Keratinocyte (primary cell): Measurements from ENCODE around the gene ZNF665. TPM values are rescaled to one million over a fixed set of nuclear protein-coding genes. Genes with fewer than 3 reads are reported as not detected.
"Not testable (repeated sequence)": the region's sequence is repeated elsewhere in the genome, so short reads cannot be mapped to it uniquely, and the experiment has no call there.

Experiments
- DNase-seq: peaks from one replicate; pipeline ENCODE4 v3.0.0-alpha.2; 2011; ENCODE audit warnings: low read depth, missing footprints, low spot score
- FAIRE-seq: peaks from 2 replicates; lab custom pipeline; 2011; peaks lifted over from hg19 to GRCh38; lab: Jason Lieb, UNC
- H2AFZ ChIP-seq: 2 replicates; pipeline ENCODE4 v1.6.0; 2012; ENCODE audit warnings: low read length, control low read depth, inconsistent platforms; ENCODE audit not compliant: control insufficient read depth
- H3K27ac ChIP-seq: 2 replicates; pipeline ENCODE4 v1.5.1; 2011; ENCODE audit warnings: low read length; ENCODE audit not compliant: control insufficient read depth, insufficient read depth
- H3K27me3 ChIP-seq: 3 replicates; pipeline ENCODE4 v1.6.0; 2011; ENCODE audit warnings: low read length; ENCODE audit not compliant: control insufficient read depth, insufficient read depth; ENCODE audit errors: extremely low read depth
- H3K36me3 ChIP-seq, 2 experiments: 2 replicates in 1 of 2; 3 replicates in 1 of 2; pipeline ENCODE4 v1.5.1; 2011; ENCODE audit warnings: low read length in 2 of 2, mild to moderate bottlenecking in 1 of 2; ENCODE audit not compliant: control insufficient read depth in 2 of 2, insufficient read depth in 2 of 2; ENCODE audit errors: extremely low read depth in 1 of 2
- H3K4me1 ChIP-seq: 3 replicates; pipeline ENCODE4 v1.5.1; 2011; ENCODE audit warnings: low read length; ENCODE audit not compliant: control insufficient read depth, insufficient read depth; ENCODE audit errors: extremely low read depth
- H3K4me2 ChIP-seq: 3 replicates; pipeline ENCODE4 v1.6.0; 2011; ENCODE audit warnings: low read depth, low read length; ENCODE audit not compliant: control insufficient read depth, insufficient read depth; ENCODE audit errors: extremely low read depth
- H3K4me3 ChIP-seq, 3 experiments: fragments of 200-600 bp in 1 of 3; sonication (generic) in 1 of 3; 2 replicates in 2 of 3; 3 replicates in 1 of 3; pipeline ENCODE4 v1.5.1; 2011 to 2016; ENCODE audit warnings: low read length in 3 of 3, mild to moderate bottlenecking in 3 of 3, control low read depth in 2 of 3, inconsistent platforms in 1 of 3, low read depth in 1 of 3, mixed read lengths in 1 of 3, mixed run types in 1 of 3, moderate library complexity in 1 of 3; ENCODE audit not compliant: control insufficient read depth in 2 of 3, insufficient read depth in 2 of 3; ENCODE audit errors: extremely low read depth in 1 of 3
- H3K79me2 ChIP-seq: 2 replicates; pipeline ENCODE4 v1.6.0; 2012; ENCODE audit warnings: low read length; ENCODE audit not compliant: control insufficient read depth, insufficient read depth
- H3K9ac ChIP-seq: 3 replicates; pipeline ENCODE4 v1.6.0; 2011; ENCODE audit warnings: low read length; ENCODE audit not compliant: control insufficient read depth, insufficient read depth; ENCODE audit errors: extremely low read depth
- H3K9me1 ChIP-seq: 3 replicates; pipeline ENCODE4 v1.6.0; 2011; ENCODE audit warnings: low read length; ENCODE audit not compliant: control insufficient read depth, insufficient read depth; ENCODE audit errors: extremely low read depth
- H3K9me3 ChIP-seq: 2 replicates; pipeline ENCODE4 v1.5.1; 2012; ENCODE audit warnings: low read depth, low read length; ENCODE audit not compliant: control insufficient read depth
- H4K20me1 ChIP-seq: 3 replicates; pipeline ENCODE4 v1.6.0; 2011; ENCODE audit warnings: low read length; ENCODE audit not compliant: control insufficient read depth, insufficient read depth; ENCODE audit errors: extremely low read depth
- EZH2 ChIP-seq: IDR thresholded peaks from one replicate; pipeline ENCODE4 v1.6.1; 2012; ENCODE audit warnings: inconsistent platforms, mild to moderate bottlenecking, low read length, moderate library complexity
- dilution Hi-C: fragments of 300-500 bp; cut with MboI; formaldehyde crosslinking; loops from one replicate; pipeline ENCODE4 v1.7.0; 2020; ENCODE audit warnings: low sequenced_read_pairs; ENCODE audit not compliant: extremely low pct_ligation_motif_present
- polyA plus RNA-seq, 5 experiments: library from polyadenylated mRNA; depleted of rRNA in 3 of 5; stranded (reverse) in 3 of 5; stranded (forward) in 1 of 5; unstranded in 1 of 5; fragments of >200 nt; gene quantifications; 1 replicate in 1 of 5; 2 replicates in 3 of 5; 3 replicates in 1 of 5; pipeline versions ENCODE4 v1.2.1 to v1.2.3, GENCODE V29; 2011 to 2012; ENCODE audit warnings: missing spikeins in 2 of 5, low read depth in 1 of 5, low replicate concordance in 1 of 5
- TF ChIP-seq, protein P1 (sequence below), 3 experiments: IDR thresholded peaks in 1 of 3; conservative IDR thresholded peaks in 1 of 3; optimal IDR thresholded peaks in 1 of 3; 2 replicates in 2 of 3; 3 replicates in 1 of 3; pipeline versions ENCODE3 to v1.5.1; 2011; ENCODE audit warnings: low read length in 3 of 3, mild to moderate bottlenecking in 3 of 3, moderate library complexity in 2 of 3, control low read depth in 1 of 3, inconsistent platforms in 1 of 3; ENCODE audit not compliant: insufficient read depth in 2 of 3; ENCODE audit errors: extremely low read depth in 1 of 3

The ZNF665 gene
- polyA plus RNA-seq, 1 donor (not counting 4 experiments of a cell fraction or from before 2014, with no cell fraction given) = 2.7 TPM

- no peak overlapping the region for H3K27ac ChIP-seq
- no peak for FAIRE-seq
These were observed 62.7 kb downstream of the ZNF665 start for GRCh38 chr19:53130506-53130905.

GRCh38 chr19:53126733-53127526 lies 66.2 kb downstream of the ZNF665 start:
- H3K9ac ChIP-seq, FAIRE-seq, H3K9me3 ChIP-seq, H3K79me2 ChIP-seq, H4K20me1 ChIP-seq, H3K4me3 ChIP-seq, H3K4me1 ChIP-seq, DNase-seq, H3K27me3 ChIP-seq, H3K27ac ChIP-seq, dilution Hi-C loops, H3K9me1 ChIP-seq, H3K4me2 ChIP-seq, H2AFZ ChIP-seq, H3K36me3 ChIP-seq: not testable (repeated sequence)

More at GRCh38 chr19:53130506-53130905, 62.7 kb downstream of the ZNF665 start:
- H3K9me3 ChIP-seq = no peaks in the 10 kb centered on the region
- no peak for DNase-seq
- no peaks in the 10 kb centered on the region for H3K36me3 ChIP-seq
- dilution Hi-C loops = no loop called here
- no peak overlapping the region for H3K4me2 ChIP-seq
- H4K20me1 ChIP-seq = no peaks in the 10 kb centered on the region
- peaks cover 2% of the 10 kb centered on the region for H3K79me2 ChIP-seq
- H3K4me3 ChIP-seq = no peak overlapping the region
- no peak overlapping the region for H2AFZ ChIP-seq
- no peak overlapping the region for H3K9ac ChIP-seq
- H3K27me3 ChIP-seq = no peaks in the 10 kb centered on the region
- no peaks in the 10 kb centered on the region for H3K4me1 ChIP-seq
- H3K9me1 ChIP-seq = no peaks in the 10 kb centered on the region
- TF ChIP-seq, protein P1, sequence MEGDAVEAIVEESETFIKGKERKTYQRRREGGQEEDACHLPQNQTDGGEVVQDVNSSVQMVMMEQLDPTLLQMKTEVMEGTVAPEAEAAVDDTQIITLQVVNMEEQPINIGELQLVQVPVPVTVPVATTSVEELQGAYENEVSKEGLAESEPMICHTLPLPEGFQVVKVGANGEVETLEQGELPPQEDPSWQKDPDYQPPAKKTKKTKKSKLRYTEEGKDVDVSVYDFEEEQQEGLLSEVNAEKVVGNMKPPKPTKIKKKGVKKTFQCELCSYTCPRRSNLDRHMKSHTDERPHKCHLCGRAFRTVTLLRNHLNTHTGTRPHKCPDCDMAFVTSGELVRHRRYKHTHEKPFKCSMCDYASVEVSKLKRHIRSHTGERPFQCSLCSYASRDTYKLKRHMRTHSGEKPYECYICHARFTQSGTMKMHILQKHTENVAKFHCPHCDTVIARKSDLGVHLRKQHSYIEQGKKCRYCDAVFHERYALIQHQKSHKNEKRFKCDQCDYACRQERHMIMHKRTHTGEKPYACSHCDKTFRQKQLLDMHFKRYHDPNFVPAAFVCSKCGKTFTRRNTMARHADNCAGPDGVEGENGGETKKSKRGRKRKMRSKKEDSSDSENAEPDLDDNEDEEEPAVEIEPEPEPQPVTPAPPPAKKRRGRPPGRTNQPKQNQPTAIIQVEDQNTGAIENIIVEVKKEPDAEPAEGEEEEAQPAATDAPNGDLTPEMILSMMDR (optimal IDR thresholded peaks at IDR 0.05 in 1 of 3, IDR thresholded peaks at IDR 0.05 in 1 of 3, conservative IDR thresholded peaks at IDR 0.05 in 1 of 3; ENCODE audit: extremely low read depth in 1 of 3, insufficient read depth in 2 of 3, low read length in 3 of 3) = no peak
- no peak for TF ChIP-seq EZH2
